HCT116 (cell line): ENCODE results near the gene THG1L. TPM values are rescaled to one million over a fixed set of nuclear protein-coding genes. Genes with fewer than 3 reads are reported as not detected.

ENCODE experiments used
- ATAC-seq: fragments of 200-7000 bp; cut with Tn5 transposase; 2 replicates; pipeline ENCODE4 v1.9.1; 2020; ENCODE audit warnings: mild to moderate bottlenecking, moderate library complexity
- BruUV-seq: library from RNA; stranded (reverse); fragments of 400-500 nt; replicated peaks from 2 replicates; lab custom pipeline; 2021; lab: Mats Ljungman, UMichigan
- CTCF ChIA-PET: fragments of 300-600 bp; sonication (Branson Sonifier 250); formaldehyde crosslinking; loops from one replicate; lab custom pipeline; 2021; ENCODE audit warnings: antibody characterized with exemption; lab: Charles Lee
- POLR2A ChIA-PET: fragments of 300-600, 350-600 bp; sonication (Branson Sonifier 250); formaldehyde crosslinking; loops from one replicate; lab custom pipeline; 2021; ENCODE audit warnings: antibody characterized with exemption; lab: Charles Lee
- RAD21 ChIA-PET, 2 experiments: fragments of 300-600 bp; sonication (Branson Sonifier 250); formaldehyde crosslinking; loops; one replicate each; lab custom pipeline; 2023; ENCODE audit warnings: low total read pairs in 2 of 2; ENCODE audit not compliant: uncharacterized antibody in 2 of 2, unreplicated experiment in 2 of 2, low non-redundant PET in 1 of 2; lab: Charles Lee
- DNase-seq: peaks from one replicate; pipeline ENCODE4 v3.0.0-alpha.2; 2010; ENCODE audit warnings: low read depth, low spot score
- H2AFZ ChIP-seq: fragments of 200-600 bp; shearing (Covaris generic), sonication (generic); 2 replicates; pipeline ENCODE4 v1.6.1; 2017; ENCODE audit warnings: low read depth, mixed run types, mixed read lengths, antibody characterized with exemption, low read length; ENCODE audit not compliant: poor library complexity, severe bottlenecking
- H3K27ac ChIP-seq: 2 replicates; pipeline ENCODE4 v1.5.1; 2012; ENCODE audit warnings: low read depth, low read length
- H3K27me3 ChIP-seq: fragments of 200-600 bp; sonication (generic); 2 replicates; pipeline ENCODE4 v1.6.1; 2016; ENCODE audit warnings: mixed run types, low read length, mixed read lengths; ENCODE audit not compliant: insufficient read depth
- H3K36me3 ChIP-seq, 2 experiments: fragments of 200-500 bp in 1 of 2; fragments of 200-600 bp in 1 of 2; sonication (Bioruptor generic) in 1 of 2; sonication (generic) in 1 of 2; 2 replicates each; pipeline versions ENCODE4 v1.5.1 to v1.6.1; 2014 to 2016; ENCODE audit warnings: low read length in 2 of 2, inconsistent platforms in 1 of 2, mixed read lengths in 1 of 2, mixed run types in 1 of 2; ENCODE audit not compliant: insufficient read depth in 2 of 2, control insufficient read depth in 1 of 2
- H3K4me1 ChIP-seq, 2 experiments: fragments of 200-600 bp in 1 of 2; sonication (generic) in 1 of 2; 2 replicates each; pipeline versions ENCODE4 v1.5.1 to v1.6.1; 2012 to 2017; ENCODE audit warnings: low read length in 2 of 2, inconsistent platforms in 1 of 2, mild to moderate bottlenecking in 1 of 2, mixed read lengths in 1 of 2, mixed run types in 1 of 2, moderate library complexity in 1 of 2; ENCODE audit not compliant: insufficient read depth in 2 of 2, control insufficient read depth in 1 of 2
- H3K4me2 ChIP-seq: fragments of 200-600 bp; sonication (generic); 2 replicates; pipeline ENCODE4 v1.6.1; 2017; ENCODE audit warnings: mixed run types, low read length, mixed read lengths
- H3K4me3 ChIP-seq, 2 experiments: fragments of 200-600 bp in 1 of 2; sonication (generic) in 1 of 2; replicated peaks in 1 of 2; 2 replicates each; pipeline ENCODE4 v1.5.1; 2011 to 2016; ENCODE audit warnings: low read length in 2 of 2, control low read depth in 1 of 2, low read depth in 1 of 2, mild to moderate bottlenecking in 1 of 2, mixed read lengths in 1 of 2, mixed run types in 1 of 2
- H3K79me2 ChIP-seq: fragments of 200-600 bp; sonication (generic); 2 replicates; pipeline ENCODE4 v1.6.1; 2017; ENCODE audit warnings: mild to moderate bottlenecking, mixed run types, low read length, moderate library complexity, mixed read lengths; ENCODE audit not compliant: insufficient read depth
- H3K9ac ChIP-seq: fragments of 200-600 bp; sonication (generic); 2 replicates; pipeline ENCODE4 v1.6.1; 2016; ENCODE audit warnings: low read length, mixed read lengths
- H3K9me2 ChIP-seq: fragments of 200-600 bp; sonication (generic), shearing (Covaris generic); 2 replicates; pipeline ENCODE4 v1.6.1; 2017; ENCODE audit warnings: mixed run types, mild to moderate bottlenecking, moderate library complexity; ENCODE audit not compliant: insufficient read depth
- H3K9me3 ChIP-seq, 2 experiments: fragments of 200-500 bp in 1 of 2; fragments of 200-600 bp in 1 of 2; sonication (Bioruptor generic) in 1 of 2; sonication (generic) in 1 of 2; 2 replicates each; pipeline ENCODE4 v1.6.1; 2014 to 2017; ENCODE audit warnings: low read length in 2 of 2, mixed read lengths in 2 of 2, inconsistent platforms in 1 of 2, low read depth in 1 of 2, mild to moderate bottlenecking in 1 of 2, mixed run types in 1 of 2, moderate library complexity in 1 of 2; ENCODE audit not compliant: control insufficient read depth in 1 of 2, insufficient read depth in 1 of 2
- H4K20me1 ChIP-seq: fragments of 200-600 bp; sonication (generic), shearing (Covaris generic); 2 replicates; pipeline ENCODE4 v1.6.1; 2017; ENCODE audit warnings: mixed run types, mild to moderate bottlenecking, moderate library complexity; ENCODE audit not compliant: insufficient read depth
- ELF1 ChIP-seq: IDR thresholded peaks from 2 replicates; pipeline ENCODE4 v1.6.1; 2012; ENCODE audit warnings: low read depth, borderline replicate concordance
- EZH2phosphoT487 ChIP-seq: fragments of 200-600 bp; IDR thresholded peaks from 2 replicates; pipeline ENCODE4 v1.6.1; 2018; ENCODE audit warnings: antibody characterized with exemption, borderline replicate concordance
- FOSL1 ChIP-seq: IDR thresholded peaks from 2 replicates; pipeline ENCODE4 v1.6.1; 2012; ENCODE audit warnings: low read depth
- POLR2A ChIP-seq: IDR thresholded peaks from 2 replicates; pipeline ENCODE4 v1.7.0; 2011; ENCODE audit warnings: borderline replicate concordance; ENCODE audit not compliant: insufficient read depth, insufficient read length; ENCODE audit errors: extremely low read depth
- SRF ChIP-seq: IDR thresholded peaks from 2 replicates; pipeline ENCODE4 v1.6.1; 2012; ENCODE audit warnings: low read depth
- TCF7L2 ChIP-seq: IDR thresholded peaks from 2 replicates; pipeline ENCODE4 v1.7.0; 2011; ENCODE audit warnings: borderline replicate concordance, inconsistent platforms; ENCODE audit not compliant: insufficient read depth, insufficient read length; ENCODE audit errors: extremely low read depth
- YY1 ChIP-seq: IDR thresholded peaks from 2 replicates; pipeline ENCODE4 v1.6.1; 2011; ENCODE audit warnings: low read length, low read depth, moderate library complexity, mild to moderate bottlenecking; ENCODE audit not compliant: insufficient replicate concordance; ENCODE audit errors: extremely low read depth
- ZNF274 ChIP-seq: fragments of 200-500 bp; sonication (Bioruptor generic); IDR thresholded peaks from 2 replicates; pipeline ENCODE4 v1.6.1; 2014; ENCODE audit warnings: mild to moderate bottlenecking, low read depth, low read length, inconsistent platforms
- intact Hi-C: fragments of 100-400 bp; cut with micrococcal nuclease; formaldehyde crosslinking; loops from 2 replicates; pipeline ENCODE4 v1.10.0; 2022
- total RNA-seq: library from RNA; stranded (reverse); gene quantifications from one replicate; pipeline ENCODE4 v1.2.1, GENCODE V29; 2021; ENCODE audit not compliant: unreplicated experiment

Gene THG1L
- total RNA-seq, 1 experiment from 2014 or later, result 33.9 TPM

- ChIA-PET POLR2A (no interaction called here), RAD21 (no interaction called here), CTCF (interaction anchor here (1.0 kb wide), 1 partner anchor 421 kb away, joined by 4 read pairs; no protein-coding TSS in a partner anchor)
- no peaks in the 10 kb centered on the region for H3K9me3 ChIP-seq
- H3K36me3 ChIP-seq, result peaks cover 2 to 9% of the 10 kb centered on the region in 2 experiments; a peak in 1 of 4 replicates
- no peak for ATAC-seq
- no peak overlapping the region for H3K4me3 ChIP-seq
- H3K4me2 ChIP-seq, result no peak overlapping the region
- no peak for DNase-seq
- H3K27ac ChIP-seq, result no peak overlapping the region
- TF ChIP-seq YY1 (no peak), EZH2phosphoT487 (no peak), ZNF274 (no peak)
- no TSS peak for BruUV-seq
- H2AFZ ChIP-seq, result no peak overlapping the region
- H4K20me1 ChIP-seq, result no peaks in the 10 kb centered on the region
- H3K79me2 ChIP-seq, result no peaks in the 10 kb centered on the region
- H3K9ac ChIP-seq, result no peak overlapping the region
- no peaks in the 10 kb centered on the region for H3K9me2 ChIP-seq
- intact Hi-C loops, result loop anchor here (10.0 kb wide), 2 partner anchors 495 to 605 kb away; partner anchors contain the start of gene MED7
- H3K4me1 ChIP-seq, result peaks cover 3 to 11% of the 10 kb centered on the region in 2 experiments; a peak in 2 of 4 replicates
- no peaks in the 10 kb centered on the region for H3K27me3 ChIP-seq
Observed at GRCh38 chr5:157749462-157749799, 18.2 kb downstream of the THG1L start.

GRCh38 chr5:157750320-157750719 lies 19.1 kb downstream of the THG1L start:
- H3K4me3 ChIP-seq, result no peak overlapping the region
- TF ChIP-seq POLR2A (no peak), SRF (no peak), TCF7L2 (no peak), FOSL1 (no peak), ELF1 (no peak)
- H3K79me2 ChIP-seq, result no peaks in the 10 kb centered on the region
- no peak overlapping the region for H3K4me2 ChIP-seq
- H3K4me1 ChIP-seq, result peaks cover 0 to 3% of the 10 kb centered on the region in 2 experiments; a peak in 1 of 4 replicates
- RAD21 ChIA-PET, result no interaction called here
- H3K9me2 ChIP-seq, result no peaks in the 10 kb centered on the region
- intact Hi-C loops, result no loop called here
- H3K9me3 ChIP-seq, result no peaks in the 10 kb centered on the region
- H3K36me3 ChIP-seq, result peaks cover 7 to 14% of the 10 kb centered on the region in 2 experiments; a peak in 1 of 4 replicates
- no peak for DNase-seq
- CTCF ChIA-PET, result no interaction called here
- no peak overlapping the region for H3K27ac ChIP-seq
- BruUV-seq, result no TSS peak
- ATAC-seq, result no peak
- no peak overlapping the region for H3K9ac ChIP-seq
- H2AFZ ChIP-seq, result no peak overlapping the region
- POLR2A ChIA-PET, result no interaction called here
- no peaks in the 10 kb centered on the region for H3K27me3 ChIP-seq
- H4K20me1 ChIP-seq, result no peaks in the 10 kb centered on the region
